ENCODE data around the gene POU6F2. TPM values are rescaled to one million over a fixed set of nuclear protein-coding genes. Genes with fewer than 3 reads are reported as not detected.

Gene POU6F2
- total and polyA plus RNA-seq, 2 of the 4 experiments (the other 2 are of a cell fraction), result not detected

DNA sequence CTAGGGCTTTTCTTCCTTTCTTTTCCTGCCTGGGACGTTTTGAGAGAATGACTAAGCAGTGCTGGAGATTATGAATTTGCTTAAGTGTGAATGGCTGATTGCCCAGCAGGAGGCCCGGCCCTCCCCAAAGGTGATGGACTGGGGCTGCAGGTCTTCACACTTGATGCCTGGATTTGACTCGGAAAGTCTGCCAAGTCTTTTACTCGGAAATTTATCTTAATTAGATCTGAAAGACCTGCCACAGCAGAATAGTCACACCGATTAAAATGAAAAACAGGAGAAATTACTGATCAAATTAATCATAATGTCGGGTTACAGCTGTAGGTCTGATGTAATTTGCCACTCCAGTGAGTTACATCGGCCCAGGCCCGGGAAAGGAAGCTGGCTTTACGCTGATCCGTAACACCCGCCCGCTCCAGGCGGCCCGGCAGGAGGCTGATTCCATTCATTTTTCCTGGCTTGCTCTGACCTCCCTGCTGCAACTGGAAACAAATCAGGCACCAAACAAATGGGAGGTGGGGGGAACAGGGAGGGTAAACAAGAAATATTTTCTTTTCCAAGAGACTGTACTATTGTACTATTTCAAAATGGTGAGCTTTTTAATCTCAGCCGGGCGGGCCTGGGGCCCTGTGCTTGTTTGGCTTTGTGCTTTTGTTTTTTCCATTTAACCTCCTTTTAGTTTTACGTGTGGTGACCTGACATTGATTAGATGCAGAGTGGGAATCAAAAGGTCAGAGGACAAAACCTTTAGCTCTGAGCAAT is 376.1 kb downstream of the POU6F2 start:
- no peak for DNase-seq
- Histone ChIP-seq H3K4ac (ENCODE audit: low read depth, low read length) (no peak overlapping the region), H2BK20ac (ENCODE audit: low read depth, low read length) (no peak overlapping the region), H2BK120ac (ENCODE audit: low read depth, low read length) (no peak overlapping the region), H2BK5ac (ENCODE audit: low read depth, low read length, poor library complexity, severe bottlenecking) (no peak overlapping the region), H4K8ac (ENCODE audit: low read depth in 2 of 2, low read length in 2 of 2) (no peak overlapping the region), H4K91ac (ENCODE audit: insufficient read depth, low read depth, low read length) (no peak overlapping the region), H3K23ac (ENCODE audit: low read depth, low read length) (no peak overlapping the region), H3K36me3 (ENCODE audit: control insufficient read depth, insufficient read depth, low read length) (no peaks in the 10 kb centered on the region), H3K4me1 (ENCODE audit: control insufficient read depth, insufficient read depth, low read length) (no peaks in the 10 kb centered on the region), H3K4me3 (ENCODE audit: insufficient read depth, low read depth, low read length) (no peak overlapping the region), H3K9me3 (ENCODE audit: control insufficient read depth, insufficient read depth, low read length) (no peaks in the 10 kb centered on the region), H3K14ac (replicated peaks; ENCODE audit: low read depth, low read length) (no peak overlapping the region), H3K27ac (ENCODE audit: insufficient read depth, low read length) (no peak overlapping the region), H3K27me3 (ENCODE audit: control insufficient read depth, insufficient read depth, low read length) (no peaks in the 10 kb centered on the region; the same call in 1 of the 2 replicates), H3K18ac (ENCODE audit: low read depth, low read length) (no peak overlapping the region), H2BK15ac (ENCODE audit: low read depth, low read length) (no peak overlapping the region), H2AK9ac (replicated peaks; ENCODE audit: low read depth, low read length, poor library complexity) (no peak overlapping the region), H4K20me1 (ENCODE audit: insufficient read depth, low read length) (no peaks in the 10 kb centered on the region), H4K5ac (ENCODE audit: low read depth, low read length) (no peak overlapping the region), H2AFZ (replicated peaks; ENCODE audit: low read length, poor library complexity) (no peak overlapping the region), H3K79me1 (ENCODE audit: low read depth in 1 of 2, low read length in 2 of 2) (no peaks in the 10 kb centered on the region), H2AK5ac (ENCODE audit: low read depth, low read length) (no peak overlapping the region), H3K9ac (ENCODE audit: low read depth, low read length) (no peak overlapping the region), H3K56ac (ENCODE audit: extremely low read depth, insufficient read depth, low read length) (no peak overlapping the region), H3K4me2 (ENCODE audit: low read depth, low read length) (no peak overlapping the region), H3K9me1 (ENCODE audit: insufficient read depth, low read length) (no peaks in the 10 kb centered on the region)
- dilution Hi-C loops (cut with HindIII; ENCODE audit: low sequenced_read_pairs, unreplicated experiment) (no loop called here), in situ Hi-C loops (cut with MboI; ENCODE audit: low sequenced_read_pairs) (no loop called here), intact Hi-C loops (cut with micrococcal nuclease) (no loop called here)
- ATAC-seq (ENCODE audit: low read depth), result peak; percentile 61
- no peak for TF ChIP-seq BHLHE40 (IDR thresholded peaks at IDR 0.05; ENCODE audit: low read depth, low read length)
- TF ChIP-seq RCOR1 (IDR thresholded peaks at IDR 0.05; ENCODE audit: insufficient replicate concordance, low read length), result no peak
- TF ChIP-seq CHD1 (IDR thresholded peaks at IDR 0.05; ENCODE audit: low read depth, low read length), result no peak
- TF ChIP-seq, protein P1, sequence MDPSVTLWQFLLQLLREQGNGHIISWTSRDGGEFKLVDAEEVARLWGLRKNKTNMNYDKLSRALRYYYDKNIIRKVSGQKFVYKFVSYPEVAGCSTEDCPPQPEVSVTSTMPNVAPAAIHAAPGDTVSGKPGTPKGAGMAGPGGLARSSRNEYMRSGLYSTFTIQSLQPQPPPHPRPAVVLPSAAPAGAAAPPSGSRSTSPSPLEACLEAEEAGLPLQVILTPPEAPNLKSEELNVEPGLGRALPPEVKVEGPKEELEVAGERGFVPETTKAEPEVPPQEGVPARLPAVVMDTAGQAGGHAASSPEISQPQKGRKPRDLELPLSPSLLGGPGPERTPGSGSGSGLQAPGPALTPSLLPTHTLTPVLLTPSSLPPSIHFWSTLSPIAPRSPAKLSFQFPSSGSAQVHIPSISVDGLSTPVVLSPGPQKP (IDR thresholded peaks at IDR 0.05; ENCODE audit: borderline replicate concordance, low read depth, low read length), result no peak
- TF ChIP-seq MAZ (IDR thresholded peaks at IDR 0.05; ENCODE audit: borderline replicate concordance, low read depth, low read length), result no peak
- TF ChIP-seq MXI1 (IDR thresholded peaks at IDR 0.05; ENCODE audit: borderline replicate concordance, low read depth, low read length), result no peak
- no peak for TF ChIP-seq NFE2L2 (IDR thresholded peaks at IDR 0.05; ENCODE audit: low read depth, low read length)
- TF ChIP-seq RFX5 (IDR thresholded peaks at IDR 0.05; ENCODE audit: low read depth, low read length), result no peak
- no peak for TF ChIP-seq CEBPB (IDR thresholded peaks at IDR 0.05; ENCODE audit: low read depth, low read length)
- ChIA-PET POLR2A (ENCODE audit: unreplicated experiment) (no interaction called here), CTCF (no interaction called here)
- 0% methylated on average over 2 of the region's 17 CpGs; no CpG with 5 or more reads in 1 of the 2 experiments for WGBS, 2 experiments (ENCODE audit: extremely low coverage in 2 of 2, insufficient read length in 1 of 2)
- no TSS peak for BruUV-seq (replicated peaks)

All from IMR-90 (cell line).